ENCODE results near the gene FRS3. TPM values are rescaled to one million over a fixed set of nuclear protein-coding genes. Genes with fewer than 3 reads are reported as not detected.

Gene FRS3
- total and polyA plus RNA-seq, 2 experiments from 2014 or later: 1.4 to 8.4 TPM

- Histone ChIP-seq H3K4me2 (no peak overlapping the region), H3K79me2 (no peaks in the 10 kb centered on the region), H3K9me2 (replicated peaks; ENCODE audit: insufficient read depth) (no peaks in the 10 kb centered on the region), H3K27ac (no peak overlapping the region), H3K27me3 (no peaks in the 10 kb centered on the region), H3K9me3 (ENCODE audit: low read depth) (no peaks in the 10 kb centered on the region), H3K4me3 (no peak overlapping the region), H3K4me1 (ENCODE audit: insufficient read depth) (no peaks in the 10 kb centered on the region), H4K20me1 (ENCODE audit: insufficient read depth, poor library complexity, severe bottlenecking) (no peaks in the 10 kb centered on the region), H3K36me3 (replicated peaks; ENCODE audit: insufficient read depth, low read depth) (no peaks in the 10 kb centered on the region), H2AFZ (no peak overlapping the region)
- whole genome bisulfite sequencing (ENCODE audit: low lambda C conversion rate, missing lambda C conversion rate): 94% methylated on average over 6 of the region's 6 CpGs
- no peak for DNase-seq (ENCODE audit: low spot score)
- no peak for TF ChIP-seq EZH2 (IDR thresholded peaks at IDR 0.05; ENCODE audit: borderline replicate concordance)
- no peak for TF ChIP-seq EZH2phosphoT487 (IDR thresholded peaks at IDR 0.05; ENCODE audit: low read depth, severe bottlenecking, unreplicated experiment)
- no peak for TF ChIP-seq CTCF (IDR thresholded peaks at IDR 0.05; ENCODE audit: poor library complexity)
Observed at GRCh38 chr6:41757271-41757670, 22.4 kb downstream of the FRS3 start.

- Histone ChIP-seq H3K9me2 (replicated peaks; ENCODE audit: insufficient read depth) (no peaks in the 10 kb centered on the region), H4K20me1 (ENCODE audit: insufficient read depth, poor library complexity, severe bottlenecking) (no peaks in the 10 kb centered on the region), H3K36me3 (replicated peaks; ENCODE audit: insufficient read depth, low read depth) (no peaks in the 10 kb centered on the region), H3K27me3 (no peaks in the 10 kb centered on the region), H3K27ac (no peak overlapping the region), H3K4me3 (no peak overlapping the region), H3K4me2 (no peak overlapping the region), H3K4me1 (ENCODE audit: insufficient read depth) (no peaks in the 10 kb centered on the region), H2AFZ (no peak overlapping the region), H3K9me3 (ENCODE audit: low read depth) (no peaks in the 10 kb centered on the region), H3K79me2 (no peaks in the 10 kb centered on the region)
- no peak for DNase-seq (ENCODE audit: low spot score)
- TF ChIP-seq CTCF (IDR thresholded peaks at IDR 0.05; ENCODE audit: poor library complexity): no peak
- no peak for TF ChIP-seq EZH2 (IDR thresholded peaks at IDR 0.05; ENCODE audit: borderline replicate concordance)
- no peak for TF ChIP-seq EZH2phosphoT487 (IDR thresholded peaks at IDR 0.05; ENCODE audit: low read depth, severe bottlenecking, unreplicated experiment)
- WGBS (ENCODE audit: low lambda C conversion rate, missing lambda C conversion rate): 72% methylated on average over 13 of the region's 13 CpGs
Observed at GRCh38 chr6:41756354-41756753, 23.3 kb downstream of the FRS3 start.

GRCh38 chr6:41755895-41756294 is 23.8 kb downstream of the FRS3 start:
- H4K20me1 ChIP-seq (ENCODE audit: insufficient read depth, poor library complexity, severe bottlenecking): no peaks in the 10 kb centered on the region
- no peak for DNase-seq (ENCODE audit: low spot score)
- no peaks in the 10 kb centered on the region for H3K79me2 ChIP-seq
- H3K4me3 ChIP-seq: no peak overlapping the region
- TF ChIP-seq EZH2phosphoT487 (IDR thresholded peaks at IDR 0.05; ENCODE audit: low read depth, severe bottlenecking, unreplicated experiment) (no peak), CTCF (IDR thresholded peaks at IDR 0.05; ENCODE audit: poor library complexity) (no peak), EZH2 (IDR thresholded peaks at IDR 0.05; ENCODE audit: borderline replicate concordance) (no peak)
- H3K27ac ChIP-seq: no peak overlapping the region
- H3K4me1 ChIP-seq (ENCODE audit: insufficient read depth): no peaks in the 10 kb centered on the region
- 83% methylated on average over 4 of the region's 4 CpGs for WGBS (ENCODE audit: low lambda C conversion rate, missing lambda C conversion rate)
- no peaks in the 10 kb centered on the region for H3K36me3 ChIP-seq (replicated peaks; ENCODE audit: insufficient read depth, low read depth)
- no peaks in the 10 kb centered on the region for H3K9me2 ChIP-seq (replicated peaks; ENCODE audit: insufficient read depth)
- H3K27me3 ChIP-seq: no peaks in the 10 kb centered on the region
- no peaks in the 10 kb centered on the region for H3K9me3 ChIP-seq (ENCODE audit: low read depth)
- no peak overlapping the region for H3K4me2 ChIP-seq
- H2AFZ ChIP-seq: no peak overlapping the region

- Histone ChIP-seq H3K4me2 (no peak overlapping the region), H3K36me3 (replicated peaks; ENCODE audit: insufficient read depth, low read depth) (no peaks in the 10 kb centered on the region), H2AFZ (no peak overlapping the region), H4K20me1 (ENCODE audit: insufficient read depth, poor library complexity, severe bottlenecking) (no peaks in the 10 kb centered on the region), H3K27ac (no peak overlapping the region), H3K4me1 (ENCODE audit: insufficient read depth) (peaks cover 11% of the 10 kb centered on the region), H3K4me3 (no peak overlapping the region), H3K27me3 (no peaks in the 10 kb centered on the region), H3K9me2 (replicated peaks; ENCODE audit: insufficient read depth) (no peaks in the 10 kb centered on the region), H3K79me2 (no peaks in the 10 kb centered on the region), H3K9me3 (ENCODE audit: low read depth) (no peaks in the 10 kb centered on the region)
- DNase-seq (ENCODE audit: low spot score): no peak
- WGBS (ENCODE audit: low lambda C conversion rate, missing lambda C conversion rate): 96% methylated on average over 3 of the region's 3 CpGs
- TF ChIP-seq EZH2 (IDR thresholded peaks at IDR 0.05; ENCODE audit: borderline replicate concordance) (no peak), CTCF (IDR thresholded peaks at IDR 0.05; ENCODE audit: poor library complexity) (no peak), EZH2phosphoT487 (IDR thresholded peaks at IDR 0.05; ENCODE audit: low read depth, severe bottlenecking, unreplicated experiment) (no peak)
Observed at GRCh38 chr6:41750374-41750773, 29.3 kb downstream of the FRS3 start.

All from hepatocyte (in vitro differentiated cells).